ENCODE data around the gene ASNS. TPM values are rescaled to one million over a fixed set of nuclear protein-coding genes. Genes with fewer than 3 reads are reported as not detected.

The ASNS gene
- total RNA-seq, 4 donors from 2014 or later, result 5.9 to 13.0 (median 8.3) TPM

- WGBS, 2 donors, result 79 to 81% methylated on average over 3 of the region's 3 CpGs
Measured at GRCh38 chr7:97844036-97844435, 28.2 kb downstream of the ASNS start.

GRCh38 chr7:97842772-97843345 is 29.3 kb downstream of the ASNS start:
- no peak for DNase-seq (ENCODE audit: low spot score in 2 of 2)
- no peak for TF ChIP-seq CTCF (IDR thresholded peaks at IDR 0.05)
- no peak for TF ChIP-seq POLR2A (IDR thresholded peaks at IDR 0.05)
- intact Hi-C loops (cut with DNase I; ENCODE audit: low total_unique reads), result no loop called here
- WGBS, 2 donors, result 95 to 98% methylated on average over 8 to 26 of the region's 27 CpGs
- no peak overlapping the region for H3K4me3 ChIP-seq (ENCODE audit: low read depth, poor library complexity, severe bottlenecking)

More at GRCh38 chr7:97844036-97844435, 28.2 kb downstream of the ASNS start:
- H3K4me3 ChIP-seq (ENCODE audit: low read depth, poor library complexity, severe bottlenecking), result no peak overlapping the region
- DNase-seq (ENCODE audit: low spot score in 2 of 2), result no peak
- no peak for TF ChIP-seq POLR2A (IDR thresholded peaks at IDR 0.05)
- no peak for TF ChIP-seq CTCF (IDR thresholded peaks at IDR 0.05)
- intact Hi-C loops (cut with DNase I; ENCODE audit: low total_unique reads), result no loop called here

DNA sequence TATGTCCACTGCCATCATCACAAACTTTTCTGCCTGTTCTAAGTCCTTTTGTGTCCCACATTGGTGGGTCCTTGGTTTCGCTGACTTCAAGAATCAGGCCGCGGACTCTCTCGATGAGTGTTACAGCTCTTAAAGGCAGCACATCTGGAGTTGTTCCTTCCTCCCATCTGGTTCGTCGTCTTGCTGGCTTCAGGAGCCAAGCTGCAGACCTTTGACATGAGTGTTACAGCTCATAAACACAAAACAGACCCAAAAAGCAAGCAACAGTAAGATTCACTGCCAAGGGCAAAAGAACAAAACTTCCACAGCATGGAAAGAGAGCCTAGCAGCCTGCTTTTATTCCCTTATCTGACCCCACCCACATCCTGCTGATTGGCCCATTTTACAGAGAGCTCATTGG is 30.2 kb downstream of the ASNS start:
- intact Hi-C loops (cut with DNase I; ENCODE audit: low total_unique reads), result no loop called here

DNA sequence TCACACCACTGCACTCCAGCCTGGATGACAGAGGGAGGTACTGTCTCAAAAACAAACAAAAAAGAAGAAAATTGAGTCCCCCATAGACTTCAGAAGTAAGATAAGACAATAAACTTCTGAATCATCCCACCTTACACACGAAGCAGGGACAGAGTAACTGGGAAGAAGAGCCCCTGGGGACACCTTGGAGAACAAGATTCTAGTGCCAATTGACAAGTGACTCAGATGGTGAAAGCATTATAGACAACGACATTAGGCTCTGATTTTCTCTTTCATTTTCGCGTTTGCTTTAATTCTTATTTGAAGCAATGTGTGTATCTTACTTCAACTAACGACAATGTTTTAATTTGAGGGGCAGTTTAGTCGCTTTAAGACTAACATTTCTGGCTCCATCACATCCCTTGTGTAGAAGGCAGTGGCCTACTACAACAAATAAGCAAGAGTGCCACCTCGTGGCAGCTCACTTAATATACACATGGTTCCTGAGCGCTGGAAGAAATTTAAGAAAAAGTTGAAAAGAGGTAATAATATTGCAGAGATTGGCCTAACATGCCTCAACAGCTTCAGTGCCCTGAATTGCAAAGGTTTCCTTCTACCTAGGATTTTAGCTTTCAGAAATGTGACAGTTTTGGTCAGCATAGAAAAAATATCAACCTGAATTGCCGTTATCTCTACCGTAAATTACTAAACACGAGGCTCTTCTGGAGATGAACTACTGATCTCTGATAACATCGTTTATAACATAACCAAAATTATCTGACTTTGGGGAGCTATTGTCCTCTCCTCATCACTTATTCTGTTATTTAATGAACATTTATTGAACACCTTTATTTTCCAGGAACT is 36.7 kb downstream of the ASNS start:
- TF ChIP-seq CTCF (IDR thresholded peaks at IDR 0.05) (no peak), POLR2A (IDR thresholded peaks at IDR 0.05) (no peak)
- DNase-seq (ENCODE audit: low spot score in 2 of 2), result peak in 1 of 2 donors; percentile 33
- intact Hi-C loops (cut with DNase I; ENCODE audit: low total_unique reads), result no loop called here
- H3K4me3 ChIP-seq (ENCODE audit: low read depth, poor library complexity, severe bottlenecking), result no peak overlapping the region
- WGBS, 2 donors, result 31 to 36% methylated on average over 12 of the region's 12 CpGs

More for the DNA sequence above, 30.2 kb downstream of the ASNS start:
- 54 to 58% methylated on average over 6 of the region's 6 CpGs for WGBS, 2 donors
- no peak overlapping the region for H3K4me3 ChIP-seq (ENCODE audit: low read depth, poor library complexity, severe bottlenecking)
- TF ChIP-seq CTCF (IDR thresholded peaks at IDR 0.05), result no peak
- no peak for DNase-seq (ENCODE audit: low spot score in 2 of 2)

GRCh38 chr7:97819161-97819560 is 53.0 kb downstream of the ASNS start:
- TF ChIP-seq CTCF (IDR thresholded peaks at IDR 0.05), result no peak
- no peak for TF ChIP-seq POLR2A (IDR thresholded peaks at IDR 0.05)
- no peak for DNase-seq (ENCODE audit: low spot score in 2 of 2)
- intact Hi-C loops (cut with DNase I; ENCODE audit: low total_unique reads), result no loop called here
- no peak overlapping the region for H3K4me3 ChIP-seq (ENCODE audit: low read depth, poor library complexity, severe bottlenecking)

Data from lower leg skin (tissue), 4 donors.